HL-60 (cell line): ENCODE results near the gene MAP6.

ENCODE experiments used
- DNase-seq, 2 experiments: peaks; one replicate each; pipeline ENCODE4 v3.0.0-alpha.2; 2010 to 2020; ENCODE audit warnings: low read depth in 1 of 2, low spot score in 1 of 2
- H3K27ac ChIP-seq: fragments of 250-450 bp; sonication (Bioruptor Pico); replicated peaks from 2 replicates; pipeline ENCODE4 v1.5.1; 2020; ENCODE audit warnings: mild to moderate bottlenecking, moderate library complexity
- H3K27me3 ChIP-seq: fragments of 250-450 bp; sonication (Bioruptor Pico); 2 replicates; pipeline ENCODE4 v1.5.1; 2021; ENCODE audit warnings: mild to moderate bottlenecking, moderate library complexity; ENCODE audit not compliant: insufficient read depth, poor library complexity, severe bottlenecking
- H3K4me3 ChIP-seq: replicated peaks from 2 replicates; pipeline ENCODE4 v1.5.1; 2011; ENCODE audit warnings: mild to moderate bottlenecking, control low read depth, low read length; ENCODE audit not compliant: insufficient read depth
- GABPA ChIP-seq: IDR thresholded peaks from 2 replicates; pipeline ENCODE4 v1.6.1; 2012; ENCODE audit warnings: low read depth
- POLR2AphosphoS5 ChIP-seq: IDR thresholded peaks from 2 replicates; pipeline ENCODE4 v1.6.1; 2012; ENCODE audit warnings: low read depth
- SPI1 ChIP-seq: IDR thresholded peaks from 2 replicates; pipeline ENCODE4 v1.6.1; 2012; ENCODE audit warnings: low read depth, mild to moderate bottlenecking, borderline replicate concordance
- TF ChIP-seq, protein P1 (sequence below): IDR thresholded peaks from 2 replicates; pipeline ENCODE4 v1.6.1; 2012; ENCODE audit warnings: low read depth; ENCODE audit not compliant: insufficient replicate concordance
- TF ChIP-seq, protein P2 (sequence below): IDR thresholded peaks from one replicate; pipeline ENCODE4 v1.5.1; 2011; ENCODE audit warnings: low read length, control low read depth, inconsistent platforms; ENCODE audit not compliant: insufficient read depth

Gene MAP6

DNA sequence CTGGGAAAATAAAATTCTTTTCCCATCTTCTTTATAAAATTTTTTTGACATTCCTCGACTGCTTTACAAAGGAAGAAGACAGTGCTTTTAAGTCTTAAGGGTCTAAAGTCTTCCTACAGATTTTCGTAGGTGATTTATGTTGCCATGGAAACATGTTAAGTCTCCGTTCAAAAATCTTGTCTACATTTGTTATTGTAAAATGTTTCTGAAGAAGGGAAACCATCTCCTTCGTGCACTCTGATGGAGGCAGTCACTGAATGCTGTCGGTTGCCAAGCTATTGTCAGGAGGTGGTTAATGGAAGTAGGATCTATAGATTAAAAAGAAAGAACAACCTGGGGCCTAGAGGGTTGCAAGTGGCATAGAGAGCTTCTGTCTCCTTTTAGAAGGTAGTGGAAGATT, 52.6 kb downstream of the MAP6 start:
- Histone ChIP-seq H3K4me3 (no peak overlapping the region), H3K27me3 (peaks cover 6% of the 10 kb centered on the region), H3K27ac (no peak overlapping the region)
- no peak for DNase-seq
- TF ChIP-seq, protein P1, sequence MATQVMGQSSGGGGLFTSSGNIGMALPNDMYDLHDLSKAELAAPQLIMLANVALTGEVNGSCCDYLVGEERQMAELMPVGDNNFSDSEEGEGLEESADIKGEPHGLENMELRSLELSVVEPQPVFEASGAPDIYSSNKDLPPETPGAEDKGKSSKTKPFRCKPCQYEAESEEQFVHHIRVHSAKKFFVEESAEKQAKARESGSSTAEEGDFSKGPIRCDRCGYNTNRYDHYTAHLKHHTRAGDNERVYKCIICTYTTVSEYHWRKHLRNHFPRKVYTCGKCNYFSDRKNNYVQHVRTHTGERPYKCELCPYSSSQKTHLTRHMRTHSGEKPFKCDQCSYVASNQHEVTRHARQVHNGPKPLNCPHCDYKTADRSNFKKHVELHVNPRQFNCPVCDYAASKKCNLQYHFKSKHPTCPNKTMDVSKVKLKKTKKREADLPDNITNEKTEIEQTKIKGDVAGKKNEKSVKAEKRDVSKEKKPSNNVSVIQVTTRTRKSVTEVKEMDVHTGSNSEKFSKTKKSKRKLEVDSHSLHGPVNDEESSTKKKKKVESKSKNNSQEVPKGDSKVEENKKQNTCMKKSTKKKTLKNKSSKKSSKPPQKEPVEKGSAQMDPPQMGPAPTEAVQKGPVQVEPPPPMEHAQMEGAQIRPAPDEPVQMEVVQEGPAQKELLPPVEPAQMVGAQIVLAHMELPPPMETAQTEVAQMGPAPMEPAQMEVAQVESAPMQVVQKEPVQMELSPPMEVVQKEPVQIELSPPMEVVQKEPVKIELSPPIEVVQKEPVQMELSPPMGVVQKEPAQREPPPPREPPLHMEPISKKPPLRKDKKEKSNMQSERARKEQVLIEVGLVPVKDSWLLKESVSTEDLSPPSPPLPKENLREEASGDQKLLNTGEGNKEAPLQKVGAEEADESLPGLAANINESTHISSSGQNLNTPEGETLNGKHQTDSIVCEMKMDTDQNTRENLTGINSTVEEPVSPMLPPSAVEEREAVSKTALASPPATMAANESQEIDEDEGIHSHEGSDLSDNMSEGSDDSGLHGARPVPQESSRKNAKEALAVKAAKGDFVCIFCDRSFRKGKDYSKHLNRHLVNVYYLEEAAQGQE = no peak
- TF ChIP-seq GABPA = no peak
- no peak for TF ChIP-seq SPI1
- TF ChIP-seq, protein P2, sequence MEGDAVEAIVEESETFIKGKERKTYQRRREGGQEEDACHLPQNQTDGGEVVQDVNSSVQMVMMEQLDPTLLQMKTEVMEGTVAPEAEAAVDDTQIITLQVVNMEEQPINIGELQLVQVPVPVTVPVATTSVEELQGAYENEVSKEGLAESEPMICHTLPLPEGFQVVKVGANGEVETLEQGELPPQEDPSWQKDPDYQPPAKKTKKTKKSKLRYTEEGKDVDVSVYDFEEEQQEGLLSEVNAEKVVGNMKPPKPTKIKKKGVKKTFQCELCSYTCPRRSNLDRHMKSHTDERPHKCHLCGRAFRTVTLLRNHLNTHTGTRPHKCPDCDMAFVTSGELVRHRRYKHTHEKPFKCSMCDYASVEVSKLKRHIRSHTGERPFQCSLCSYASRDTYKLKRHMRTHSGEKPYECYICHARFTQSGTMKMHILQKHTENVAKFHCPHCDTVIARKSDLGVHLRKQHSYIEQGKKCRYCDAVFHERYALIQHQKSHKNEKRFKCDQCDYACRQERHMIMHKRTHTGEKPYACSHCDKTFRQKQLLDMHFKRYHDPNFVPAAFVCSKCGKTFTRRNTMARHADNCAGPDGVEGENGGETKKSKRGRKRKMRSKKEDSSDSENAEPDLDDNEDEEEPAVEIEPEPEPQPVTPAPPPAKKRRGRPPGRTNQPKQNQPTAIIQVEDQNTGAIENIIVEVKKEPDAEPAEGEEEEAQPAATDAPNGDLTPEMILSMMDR = no peak
- TF ChIP-seq POLR2AphosphoS5 = no peak

- TF ChIP-seq GABPA (no peak), SPI1 (no peak), POLR2AphosphoS5 (no peak)
- TF ChIP-seq, protein P1 = no peak
- TF ChIP-seq, protein P2 = no peak
- Histone ChIP-seq H3K27me3 (peaks cover 6% of the 10 kb centered on the region), H3K27ac (no peak overlapping the region), H3K4me3 (no peak overlapping the region)
- no peak for DNase-seq
Observed at GRCh38 chr11:75615751-75616150, 53.1 kb downstream of the MAP6 start.

DNA sequence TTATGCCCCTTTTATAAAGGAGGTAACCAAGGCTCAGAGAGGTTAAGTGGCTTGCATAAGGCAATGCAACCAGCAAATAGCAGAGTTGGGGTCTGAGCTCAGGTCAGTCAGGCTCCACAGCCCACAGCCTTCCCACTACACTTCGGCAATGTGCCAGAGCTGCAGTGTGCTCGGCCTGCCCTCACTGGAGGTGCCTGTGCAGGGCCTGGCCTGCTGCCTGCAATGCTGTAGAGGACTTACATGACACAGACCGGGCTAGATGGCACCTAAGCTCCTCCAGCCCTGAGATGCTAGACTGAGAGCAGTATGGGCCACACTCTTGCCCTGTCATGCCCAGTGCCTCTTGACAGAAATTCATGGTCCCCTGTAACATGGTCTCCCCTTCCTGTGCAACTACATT, 57.0 kb downstream of the MAP6 start:
- H3K27me3 ChIP-seq = peaks cover 8% of the 10 kb centered on the region
- no peak overlapping the region for H3K27ac ChIP-seq
- no peak for TF ChIP-seq SPI1
- TF ChIP-seq POLR2AphosphoS5 = no peak
- no peak for TF ChIP-seq GABPA
- TF ChIP-seq, protein P1 = no peak
- TF ChIP-seq, protein P2 = no peak

More for the DNA sequence above, 57.0 kb downstream of the MAP6 start:
- DNase-seq = no peak
- H3K4me3 ChIP-seq = no peak overlapping the region
